Neural progenitor cell (in vitro differentiated cells): ENCODE measurements around the gene CREBRF.

Experiments
- CTCF ChIP-seq: fragments of 200-600 bp; sonication (generic); IDR thresholded peaks from 2 replicates; pipeline ENCODE4 v1.5.1; 2017; ENCODE audit warnings: antibody characterized with exemption, mild to moderate bottlenecking
- EZH2 ChIP-seq: fragments of 200-600 bp; sonication (generic); IDR thresholded peaks from 2 replicates; pipeline ENCODE4 v1.6.1; 2017; ENCODE audit warnings: antibody characterized with exemption, mild to moderate bottlenecking, moderate library complexity

DNA sequence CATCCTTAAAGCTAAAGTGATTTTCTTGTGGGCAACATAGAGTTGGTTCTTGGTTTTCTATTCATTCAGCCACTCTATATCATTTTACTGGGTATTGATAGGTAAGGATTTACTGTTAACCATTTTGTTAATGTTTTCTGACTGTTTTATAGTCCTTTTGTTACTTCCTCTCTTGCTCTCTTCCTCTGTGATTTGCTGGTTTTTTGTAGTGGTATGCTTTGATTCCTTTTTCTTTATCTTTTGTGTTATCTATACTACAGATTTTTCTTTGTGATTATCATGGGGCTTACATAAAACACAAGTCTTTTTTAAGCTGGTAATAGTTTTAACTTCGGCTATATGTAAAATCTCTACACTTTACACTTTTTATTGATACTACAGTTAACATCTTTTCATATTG lies 43.3 kb downstream of the CREBRF start:
- no peak for TF ChIP-seq CTCF
- TF ChIP-seq EZH2, result no peak
